ENCODE measurements around the gene DDX17.

The DDX17 gene

DNA sequence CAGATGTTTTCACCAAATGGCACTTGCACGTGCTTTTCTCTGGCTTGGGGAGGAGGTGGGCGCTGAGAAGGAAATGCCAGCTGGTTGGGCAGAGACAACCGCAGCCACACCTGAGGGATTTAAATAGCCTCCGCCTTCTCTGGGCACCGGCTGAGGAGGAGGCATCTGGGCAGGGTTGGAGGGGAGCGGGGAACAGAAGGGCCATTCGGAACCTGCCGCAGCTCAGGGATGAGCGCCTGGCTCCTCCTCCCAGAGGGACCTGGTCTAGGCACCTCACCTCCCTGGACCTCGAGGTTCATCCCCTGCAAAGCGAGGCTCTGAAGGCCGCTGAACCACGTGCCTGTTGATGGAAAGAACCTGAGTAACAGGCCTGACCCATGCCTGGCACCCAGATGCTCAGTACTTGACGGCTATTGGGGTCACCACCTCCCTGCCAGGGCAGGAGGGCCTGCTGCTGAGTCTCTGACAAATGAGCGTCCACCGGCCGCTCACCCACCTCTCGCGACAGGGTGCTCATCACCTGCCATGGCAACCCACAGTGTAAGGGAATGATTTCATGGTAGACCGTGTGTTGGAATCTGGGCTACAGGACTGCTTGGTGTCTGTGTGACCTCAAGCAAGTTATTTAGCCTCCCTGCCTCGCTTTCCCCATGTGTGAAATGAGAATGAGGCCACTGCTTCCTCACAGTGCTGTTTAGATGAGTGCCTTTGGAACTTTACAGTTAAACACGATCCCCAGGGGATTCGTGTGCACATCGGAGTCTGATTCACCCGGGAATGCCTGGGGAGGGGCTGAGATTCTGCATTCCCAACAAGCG lies 40.2 kb downstream of the DDX17 start:
- DNase-seq (ENCODE audit: low read depth), result no peak

DNA sequence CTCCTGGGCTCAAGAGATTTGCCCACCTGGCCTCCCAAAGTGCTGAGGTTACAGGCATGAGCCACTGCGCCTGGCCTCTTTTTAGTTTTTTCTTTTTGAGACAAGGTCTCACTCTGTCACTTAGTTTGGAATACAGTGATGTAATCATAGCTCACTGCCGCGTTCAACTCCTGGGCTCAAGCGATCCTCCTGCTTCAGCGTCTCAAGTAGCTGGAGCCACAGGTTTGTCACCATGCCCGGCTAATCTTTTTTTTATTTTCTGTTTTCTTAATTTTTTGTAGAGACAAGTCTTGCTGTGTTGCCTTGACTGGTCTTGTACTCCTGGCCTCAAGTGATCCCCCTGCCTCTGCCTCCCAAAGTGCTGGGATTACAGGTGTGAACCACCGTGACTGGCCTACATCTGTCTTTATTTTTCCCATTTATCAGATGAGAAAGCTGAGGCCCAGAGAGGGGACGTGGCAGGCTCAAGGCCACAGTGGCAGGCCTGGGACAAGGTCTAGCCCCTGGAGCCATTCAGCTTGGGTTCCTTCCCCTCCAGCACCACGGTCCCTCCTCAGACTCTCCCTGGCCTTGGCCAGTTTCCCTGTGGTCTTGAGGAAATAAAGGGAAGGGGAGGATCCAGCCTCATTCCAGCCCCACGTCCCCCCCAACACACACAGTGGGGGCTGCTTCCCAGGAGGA lies 41.0 kb downstream of the DDX17 start:
- no peak for DNase-seq (ENCODE audit: low read depth)

DNA sequence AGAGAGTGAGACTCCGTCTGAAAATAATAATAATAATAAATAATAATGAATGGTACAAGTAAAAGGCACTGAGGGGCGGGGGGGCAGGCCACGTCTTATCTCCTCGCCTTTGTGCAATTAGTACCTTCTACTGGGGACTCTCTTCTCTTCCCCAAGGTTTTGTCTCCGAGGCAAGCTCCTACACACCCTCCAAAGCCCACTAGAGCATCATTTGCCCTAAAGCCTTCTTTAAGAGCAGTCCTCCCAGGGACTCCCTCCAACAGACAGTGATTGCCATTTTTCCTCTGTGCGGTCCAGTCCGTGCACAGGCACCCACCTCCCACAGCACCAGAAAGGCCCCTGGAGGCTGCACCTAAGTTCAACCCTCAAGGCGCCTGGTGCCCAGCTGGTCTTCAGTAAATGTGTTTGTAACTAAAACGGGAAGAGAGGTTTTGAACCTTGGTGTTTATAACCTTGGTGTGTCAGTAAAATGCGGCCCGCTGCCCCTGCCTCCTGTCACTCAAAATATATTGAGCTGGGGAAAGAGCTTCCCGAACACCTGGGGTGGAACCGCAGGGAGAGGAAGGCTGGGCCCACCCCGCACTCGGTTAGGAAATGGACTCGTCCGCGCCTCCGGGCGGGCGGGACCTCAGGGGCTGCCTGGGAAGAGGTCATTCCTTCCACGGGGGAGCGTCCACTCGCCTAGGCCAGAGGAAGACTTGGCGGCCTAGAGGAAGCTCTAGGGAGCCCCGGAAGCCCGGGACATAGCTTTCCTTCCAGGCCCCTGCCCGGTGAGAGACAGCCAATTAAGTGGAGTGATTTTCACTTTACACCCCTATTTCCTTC lies 42.9 kb downstream of the DDX17 start:
- DNase-seq (ENCODE audit: low read depth), result no peak

DNA sequence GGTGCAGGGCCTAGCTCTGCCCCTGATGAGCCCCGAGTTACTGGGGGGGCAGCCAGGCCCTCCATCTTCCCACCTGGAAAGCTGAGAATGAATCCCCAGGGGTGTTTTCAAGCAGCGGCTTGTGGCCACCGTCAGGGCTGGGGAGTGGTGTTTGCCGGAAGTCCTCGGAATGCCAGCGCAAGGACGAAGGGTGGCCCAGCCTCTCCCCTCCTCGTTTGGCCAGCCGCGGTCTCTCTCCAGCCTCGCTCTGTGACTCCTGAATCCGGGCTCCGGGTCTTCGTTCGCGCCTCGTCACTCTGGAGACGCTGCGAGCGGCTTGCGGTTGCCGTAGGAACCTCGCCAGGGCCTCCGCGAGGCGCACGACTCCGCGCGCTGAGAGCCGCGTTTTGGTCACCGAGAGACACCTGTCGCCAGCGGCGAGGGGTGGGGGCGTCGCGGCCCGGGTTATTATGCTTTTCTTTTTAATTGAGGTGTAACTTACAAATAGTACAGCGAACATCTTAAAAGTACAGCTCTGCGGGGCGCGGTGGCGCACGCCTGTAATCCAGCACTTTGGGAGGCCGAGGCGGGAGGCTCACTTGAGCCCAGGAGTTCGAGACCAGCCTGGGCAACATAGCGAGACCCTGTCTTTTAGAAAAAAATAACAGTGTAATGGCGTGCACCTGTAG lies 44.6 kb downstream of the DDX17 start:
- peak; percentile 15 for DNase-seq (ENCODE audit: low read depth)

DNA sequence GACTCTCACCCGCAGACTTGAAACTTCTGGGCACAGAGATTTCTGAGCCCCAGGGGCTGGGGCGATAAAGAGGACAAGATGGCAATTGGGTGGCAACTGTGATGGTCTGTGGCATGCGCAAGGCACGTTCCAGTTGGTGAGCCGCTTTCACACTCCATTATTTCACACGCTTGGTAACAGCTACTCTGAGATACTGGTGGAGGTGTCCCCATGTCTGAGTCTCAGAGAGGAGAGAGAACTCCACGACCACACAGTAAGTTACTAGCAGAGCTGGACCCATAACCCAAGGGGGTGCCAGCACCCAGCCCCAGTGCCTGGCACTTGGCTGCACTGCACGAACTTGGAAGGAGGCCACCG lies 45.1 kb downstream of the DDX17 start:
- DNase-seq (ENCODE audit: low read depth), result no peak

DNA sequence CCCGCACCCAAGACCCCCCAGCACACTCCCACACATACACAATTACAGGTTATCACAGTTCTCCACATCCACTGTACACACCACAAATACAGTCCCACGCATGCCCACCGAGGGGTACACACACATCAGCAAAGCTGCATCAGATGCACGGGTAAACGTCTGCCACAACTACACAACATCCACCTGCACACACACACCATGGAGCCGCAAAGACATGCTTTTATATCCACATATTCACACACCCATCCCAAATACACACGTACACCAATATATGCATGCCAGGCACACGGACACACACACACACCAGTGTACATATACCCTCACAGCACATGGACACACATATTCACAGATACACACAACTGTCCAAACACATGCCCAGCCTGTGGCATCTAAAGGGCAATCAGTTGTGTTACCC lies 45.7 kb downstream of the DDX17 start:
- DNase-seq (ENCODE audit: low read depth), result no peak

DNA sequence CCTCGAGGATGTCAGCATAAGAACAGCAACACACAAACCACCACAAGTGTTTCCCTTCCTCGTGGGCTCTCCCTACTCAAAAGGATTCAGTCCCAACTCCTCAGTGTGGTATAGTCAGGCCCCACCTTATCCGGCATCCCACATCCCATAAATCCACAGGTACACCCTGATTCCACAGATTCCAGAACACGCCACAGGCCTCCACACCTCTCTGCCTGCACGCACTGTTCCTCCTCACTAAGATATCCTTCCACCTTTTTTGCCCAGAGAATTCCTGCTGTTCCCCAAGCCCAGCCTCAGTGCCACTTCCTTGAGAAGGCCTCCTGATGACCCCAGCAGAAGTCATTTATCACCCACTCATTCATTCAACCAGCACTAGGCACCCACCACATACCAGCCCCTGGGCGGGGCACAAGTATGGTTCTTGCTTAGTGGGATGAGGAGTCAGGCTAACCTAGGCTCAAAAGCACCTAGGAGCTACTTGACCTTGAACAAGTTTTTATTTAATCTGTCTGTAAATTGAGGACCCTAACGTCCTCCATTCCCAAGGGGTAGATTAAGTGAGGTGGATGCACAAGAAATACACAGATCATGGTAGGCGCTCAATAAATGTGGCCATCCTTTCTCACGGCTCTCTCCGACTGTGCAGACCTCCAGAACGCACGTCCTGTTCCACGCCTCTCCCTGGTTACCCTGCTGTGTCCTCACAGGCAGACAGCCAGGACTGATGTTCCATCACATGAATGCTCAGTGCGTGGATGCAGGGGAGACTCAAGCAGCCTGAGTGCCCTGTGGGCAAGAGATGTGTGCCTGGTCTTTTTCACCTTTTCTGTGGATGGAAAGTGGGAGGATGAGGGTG lies 49.0 kb downstream of the DDX17 start:
- no peak for DNase-seq (ENCODE audit: low read depth)

DNA sequence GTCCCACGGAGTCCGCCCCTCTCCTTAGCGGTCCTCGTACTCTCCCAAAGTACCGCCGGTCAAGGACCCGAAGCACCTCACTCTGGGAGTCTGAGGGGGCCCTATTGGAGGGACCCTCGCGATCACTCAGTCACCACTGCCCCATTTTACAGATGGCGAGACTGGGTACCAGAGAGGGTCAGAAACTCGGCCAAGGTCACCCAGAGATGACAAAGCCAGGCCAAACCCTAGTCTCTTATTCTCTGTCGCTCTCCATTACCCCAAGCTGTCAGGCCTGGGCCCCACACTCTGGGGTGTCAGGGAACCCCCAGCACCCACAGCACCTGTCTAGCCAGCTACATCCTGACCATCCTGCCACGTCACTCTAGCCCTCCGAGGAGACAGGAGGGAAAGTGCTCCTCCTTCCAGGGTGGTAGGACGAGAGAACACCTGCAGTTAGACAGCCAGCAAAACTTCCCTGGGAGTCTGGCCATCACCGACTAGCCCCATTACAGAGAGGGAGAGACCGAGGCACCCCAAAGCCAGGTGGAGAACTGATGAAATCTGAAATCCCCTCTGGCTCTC lies 49.8 kb downstream of the DDX17 start:
- DNase-seq (ENCODE audit: low read depth), result no peak

DNA sequence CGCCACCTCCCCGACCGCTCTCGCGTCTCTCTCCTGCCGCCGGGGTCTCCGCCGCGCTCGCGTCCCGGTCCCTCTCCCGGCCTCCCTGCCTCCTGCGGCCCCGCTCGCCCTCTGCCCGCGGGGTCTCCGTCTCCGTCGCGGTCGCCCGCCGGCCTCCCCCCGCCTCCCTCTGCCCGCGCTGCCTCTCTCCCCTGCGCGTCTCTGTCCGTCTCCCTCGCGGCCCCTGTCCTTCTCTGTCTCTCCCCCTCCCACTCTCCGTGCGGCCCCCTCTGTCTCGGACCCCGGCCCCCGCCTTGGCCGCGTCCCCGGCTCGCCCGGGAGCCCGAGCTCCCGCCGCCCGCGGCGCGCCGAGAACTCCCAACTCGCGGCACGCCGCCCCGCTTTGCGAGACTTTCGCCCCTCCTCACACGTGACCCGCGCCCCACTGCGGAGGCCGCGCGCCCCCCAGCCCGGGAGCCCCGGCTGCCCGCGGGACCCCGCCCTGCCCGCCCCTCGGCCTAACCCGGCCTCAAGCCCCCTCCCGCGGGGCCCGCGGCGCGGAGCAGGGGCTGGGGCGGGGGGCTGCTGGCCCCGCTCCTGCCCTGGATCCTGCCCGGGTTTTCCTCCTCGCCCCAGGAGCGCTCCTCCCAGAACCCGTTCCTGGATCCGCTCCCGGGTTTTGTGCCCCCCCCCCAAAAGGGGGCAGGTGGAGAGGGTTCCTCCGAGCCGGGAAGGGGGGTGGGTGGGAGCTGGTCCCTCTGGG lies 50.4 kb downstream of the DDX17 start:
- DNase-seq (ENCODE audit: low read depth), result no peak

DNA sequence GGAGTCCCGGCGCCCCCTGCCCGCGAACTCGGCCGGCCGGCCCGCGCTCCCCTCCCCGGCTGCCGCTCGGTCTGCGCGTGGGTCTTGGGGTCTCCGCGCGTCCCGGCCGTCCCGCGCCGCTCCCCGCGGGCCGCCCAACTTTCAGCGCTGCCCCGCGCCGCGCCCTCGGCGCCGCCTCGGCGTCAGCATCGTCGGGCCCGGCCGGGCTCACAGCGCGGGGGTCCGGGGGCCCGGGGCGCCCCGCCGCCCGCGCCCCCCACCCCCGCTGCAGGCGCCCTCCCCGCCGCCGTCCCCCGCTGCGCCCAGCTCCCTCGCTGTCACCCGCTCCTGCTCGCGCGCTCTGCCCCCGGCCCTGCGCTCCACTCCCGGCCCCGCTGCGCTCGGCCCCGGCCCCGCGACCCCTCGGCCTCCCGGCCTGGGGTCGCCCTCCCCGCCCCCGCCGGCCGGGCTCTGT lies 51.0 kb downstream of the DDX17 start, which contains the start of gene KCNJ4:
KCNJ4 (minus strand) TSS at position 124 of the 454 bp plus-strand sequence. CDS start 27,067 bp downstream, outside the sequence.
- DNase-seq (ENCODE audit: low read depth), result no peak

DNA sequence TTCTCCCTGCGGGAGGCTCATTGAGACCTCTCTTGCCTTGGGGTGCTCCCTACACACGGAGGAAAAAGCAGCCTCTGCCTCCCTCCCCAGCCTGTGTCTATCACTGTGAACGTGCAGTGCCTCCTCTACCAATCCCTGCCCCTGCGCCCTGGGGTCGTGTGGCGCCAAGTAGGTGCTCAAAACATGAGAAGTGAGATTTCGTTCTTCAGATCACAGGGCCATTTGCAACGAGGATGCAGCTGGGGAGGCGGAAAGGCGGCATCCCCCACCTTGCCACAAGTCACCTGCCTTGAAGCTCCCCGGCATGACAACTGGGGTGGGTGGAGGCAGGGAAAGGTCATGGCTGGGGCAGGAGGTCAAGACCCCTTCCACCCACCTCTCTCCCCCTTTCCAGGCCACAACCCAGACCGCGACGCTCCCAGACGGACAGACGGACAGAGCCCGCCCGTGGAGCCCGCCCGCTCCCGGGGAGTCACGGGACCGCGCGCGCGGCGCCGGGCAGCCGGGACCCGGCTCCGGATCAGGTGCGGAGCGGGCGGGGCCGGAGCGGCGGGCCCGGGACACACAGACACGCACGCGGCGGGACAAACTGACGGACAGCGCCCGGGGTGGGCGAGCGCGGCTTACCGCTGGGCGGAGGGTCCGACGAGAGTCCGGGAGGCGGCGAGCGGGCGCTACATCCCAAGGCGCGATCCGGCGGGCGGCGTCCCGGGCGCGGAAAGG lies 51.6 kb downstream of the DDX17 start:
- no peak for DNase-seq (ENCODE audit: low read depth)

DNA sequence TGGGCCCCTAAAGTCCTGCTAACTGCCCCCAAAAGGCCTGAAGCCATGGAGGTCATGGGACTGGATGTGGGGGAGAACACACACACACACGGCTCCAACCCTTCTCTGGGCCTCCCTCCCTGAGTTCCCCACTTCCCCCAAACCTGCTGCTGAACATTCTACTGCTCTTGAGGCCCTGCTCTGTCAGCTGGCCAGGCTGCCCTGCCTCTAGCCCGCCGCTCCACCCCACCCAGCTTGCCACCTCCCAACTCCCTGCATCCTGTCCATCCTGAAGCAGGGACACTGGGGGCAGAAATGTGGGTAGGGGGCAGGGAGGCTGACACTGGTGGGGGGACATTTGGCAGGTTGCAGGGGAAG lies 52.1 kb downstream of the DDX17 start:
- no peak for DNase-seq (ENCODE audit: low read depth)

DNA sequence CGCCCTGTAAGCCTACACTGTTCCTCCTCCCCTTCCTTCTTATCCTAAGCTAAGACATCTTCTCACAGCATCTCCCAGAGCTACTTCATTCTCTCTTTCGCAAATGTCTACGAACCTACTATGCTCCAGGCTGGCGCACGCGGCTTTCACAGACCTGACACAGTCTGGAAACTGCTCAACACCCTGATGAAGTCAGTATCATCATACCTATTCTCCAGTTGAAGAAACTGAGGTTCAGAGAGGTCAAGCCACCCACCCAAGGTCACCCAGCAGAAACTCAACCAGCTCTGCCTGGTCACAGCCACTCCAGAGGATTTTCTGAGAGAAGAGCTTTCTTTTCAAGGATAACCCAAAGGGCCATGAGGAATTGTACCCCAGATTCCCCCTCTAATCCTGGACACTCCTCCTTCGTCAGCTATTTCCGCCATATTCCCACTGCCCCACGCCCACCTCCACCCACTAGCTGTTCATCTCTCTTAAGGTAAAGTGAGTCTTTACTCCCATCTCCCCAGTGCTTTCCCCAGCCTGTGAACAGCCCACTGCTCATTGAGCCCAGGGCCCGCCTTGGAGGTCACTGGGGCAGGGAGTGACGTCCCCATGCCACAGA lies 52.9 kb downstream of the DDX17 start:
- no peak for DNase-seq (ENCODE audit: low read depth)

DNA sequence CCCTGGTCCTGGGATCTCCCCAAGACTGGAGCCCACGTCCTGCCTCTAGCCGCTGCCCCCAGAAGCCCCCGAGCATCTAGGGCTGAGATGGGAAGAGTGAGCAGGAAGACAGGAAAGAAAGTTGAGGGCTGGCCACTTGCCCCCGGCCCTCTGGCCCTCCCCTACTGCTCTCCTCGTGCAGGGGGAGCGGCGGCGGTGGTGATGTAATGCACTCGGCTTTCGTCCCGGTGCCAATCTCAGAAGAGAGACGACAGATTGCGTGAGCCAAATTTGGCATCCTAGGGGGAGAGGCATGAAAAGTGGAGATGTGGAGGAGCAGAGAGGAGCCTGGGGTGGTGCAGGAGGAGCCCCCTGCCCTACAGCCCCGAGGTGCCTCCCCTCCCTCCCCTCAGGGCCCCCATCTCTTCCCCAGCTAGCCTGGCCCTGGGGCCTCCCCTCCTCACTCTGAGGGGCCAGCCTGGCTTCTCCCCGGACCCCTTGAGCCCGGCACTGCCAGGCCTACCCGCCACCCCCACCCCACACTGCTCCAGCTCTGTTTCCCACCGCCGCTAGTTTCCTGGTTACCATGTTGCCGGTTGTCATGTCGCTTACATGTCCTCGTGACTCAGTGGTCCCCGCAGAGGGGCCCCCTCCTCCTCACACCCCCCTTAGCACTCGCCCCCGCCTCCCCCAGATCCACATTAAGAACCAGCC lies 53.6 kb downstream of the DDX17 start:
- no peak for DNase-seq (ENCODE audit: low read depth)

DNA sequence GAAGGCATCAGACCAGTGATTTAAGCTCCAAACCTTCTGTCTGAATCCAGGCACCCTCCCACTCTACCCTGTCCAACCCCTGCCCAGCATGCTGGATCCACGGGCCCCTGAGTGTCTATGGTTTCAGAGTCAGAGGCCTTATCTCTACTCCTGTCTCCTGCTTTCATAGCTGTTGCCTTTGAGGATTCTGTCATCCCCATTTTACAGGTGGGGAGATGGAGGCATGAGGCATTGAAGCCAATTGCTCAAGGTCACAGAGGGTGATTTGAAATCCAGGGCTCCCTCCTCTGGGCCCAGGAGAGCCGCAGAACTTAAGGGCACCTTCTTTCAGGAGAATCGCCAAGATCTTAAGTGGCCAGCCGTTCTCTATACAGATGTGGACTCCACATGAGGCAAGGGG lies 54.2 kb downstream of the DDX17 start:
- no peak for DNase-seq (ENCODE audit: low read depth)

DNA sequence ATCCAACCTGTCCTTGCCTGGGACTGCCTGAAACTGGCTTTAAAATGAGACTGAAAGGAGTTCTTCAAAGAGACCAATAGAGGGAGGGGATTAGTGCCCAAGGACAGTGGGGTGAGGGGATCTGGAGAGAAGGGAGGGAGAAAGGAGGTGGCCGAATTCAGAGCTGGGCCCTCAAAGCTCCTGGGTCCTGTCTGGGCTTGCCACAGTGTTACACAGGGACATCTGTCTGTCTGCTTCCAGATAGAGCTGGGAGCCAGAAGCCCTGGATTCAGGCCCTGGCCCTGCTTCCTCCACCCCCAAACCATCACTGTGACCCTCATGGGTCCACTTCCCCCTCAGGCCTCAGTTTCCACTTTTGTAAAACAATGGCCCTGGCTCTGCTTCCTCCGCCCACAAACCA lies 54.7 kb downstream of the DDX17 start:
- DNase-seq (ENCODE audit: low read depth), result no peak

DNA sequence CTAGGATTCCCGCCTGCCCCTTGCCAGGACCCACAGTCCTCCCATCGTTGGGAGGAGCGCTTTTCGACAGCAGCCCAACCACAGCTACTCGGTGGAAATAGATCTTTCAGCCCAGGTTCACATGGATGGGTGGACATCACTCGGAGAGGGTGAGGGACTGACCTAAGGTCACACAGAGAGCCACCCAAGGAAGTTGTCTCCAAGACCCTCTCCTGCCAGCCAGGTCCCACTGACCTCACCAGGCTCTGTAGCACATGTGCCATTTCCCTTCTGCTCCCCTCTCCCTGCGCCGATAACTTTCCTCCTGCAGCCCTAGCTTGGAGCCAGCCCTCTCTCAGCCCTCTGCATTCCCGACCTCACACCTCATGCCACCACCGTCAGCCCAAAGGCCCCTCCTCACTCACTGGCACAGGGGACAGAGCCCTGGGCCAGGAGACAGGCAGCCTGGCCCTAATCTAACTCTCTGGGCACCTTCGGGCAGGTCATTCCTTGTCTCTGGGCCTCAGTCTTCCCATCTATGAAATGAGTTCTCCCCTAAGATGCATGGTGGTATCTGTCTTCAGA lies 55.8 kb downstream of the DDX17 start:
- no peak for DNase-seq (ENCODE audit: low read depth)

DNA sequence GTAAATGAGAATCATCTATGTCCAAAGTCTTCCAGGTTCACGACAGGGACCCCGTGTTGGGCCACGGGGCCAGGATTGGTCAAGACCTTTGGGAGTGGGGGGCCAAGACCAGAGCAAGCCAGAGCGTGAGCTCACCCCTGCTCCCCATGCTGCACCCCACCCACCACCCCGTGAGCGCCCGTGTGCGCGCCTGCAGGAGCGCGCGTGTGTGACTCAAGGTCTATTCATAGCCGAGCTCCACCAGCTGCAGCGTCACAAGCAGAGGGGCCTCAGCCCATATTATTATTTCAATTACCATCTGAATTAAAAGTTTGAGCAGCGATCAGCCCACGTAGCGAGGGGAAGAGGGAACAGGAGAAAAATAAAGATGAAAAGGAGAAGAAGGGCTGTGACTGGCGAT lies 56.3 kb downstream of the DDX17 start:
- DNase-seq (ENCODE audit: low read depth), result no peak

Data from activated T-helper 9 cell treated with anti-CD3 and anti-CD28 coated beads, Interleukin-2, amount 50 U/mL, for 16 hours (primary cell).